GM21723 (cell line): Measurements from ENCODE around the gene MAN1A1.

Experiments
- ATAC-seq: cut with Tn5 transposase; IDR thresholded peaks from one replicate; pipeline ENCODE4 v1.9.1; 2021; ENCODE audit warnings: mild to moderate bottlenecking, moderate library complexity; ENCODE audit not compliant: unreplicated experiment

MAN1A1 gene

DNA sequence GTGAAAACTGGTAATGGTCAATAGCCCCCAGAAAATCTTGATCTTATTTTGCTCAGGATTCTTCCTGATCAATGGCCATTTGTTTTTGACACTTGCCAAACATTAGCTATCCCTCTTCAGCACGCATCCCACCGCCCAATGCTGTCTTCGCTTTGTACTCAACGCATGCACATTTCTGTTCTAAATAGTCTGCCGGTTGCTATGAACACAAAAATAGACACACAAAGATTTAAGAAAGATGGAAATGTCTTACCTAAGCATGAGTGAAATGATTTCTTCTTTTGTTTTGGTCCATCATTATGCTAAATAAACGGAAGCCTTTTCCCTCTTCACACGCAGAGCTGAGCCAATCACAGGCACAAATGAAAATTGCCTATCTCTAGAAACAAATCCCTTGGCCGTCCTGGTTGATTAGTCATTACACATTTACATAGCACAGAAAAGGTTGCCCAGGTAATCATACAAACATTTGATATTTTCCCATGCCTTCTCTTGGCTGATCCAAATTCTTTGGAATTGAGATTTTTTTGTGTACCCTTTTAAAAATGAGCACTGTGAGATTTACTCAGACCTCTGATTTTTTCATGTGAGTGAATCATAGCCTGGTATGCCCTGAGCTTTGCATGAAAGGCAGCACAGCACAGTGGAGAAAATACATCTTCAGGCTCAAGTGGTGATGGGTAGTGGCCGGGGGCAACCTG lies 200.6 kb downstream of the MAN1A1 start:
- no peak for ATAC-seq

DNA sequence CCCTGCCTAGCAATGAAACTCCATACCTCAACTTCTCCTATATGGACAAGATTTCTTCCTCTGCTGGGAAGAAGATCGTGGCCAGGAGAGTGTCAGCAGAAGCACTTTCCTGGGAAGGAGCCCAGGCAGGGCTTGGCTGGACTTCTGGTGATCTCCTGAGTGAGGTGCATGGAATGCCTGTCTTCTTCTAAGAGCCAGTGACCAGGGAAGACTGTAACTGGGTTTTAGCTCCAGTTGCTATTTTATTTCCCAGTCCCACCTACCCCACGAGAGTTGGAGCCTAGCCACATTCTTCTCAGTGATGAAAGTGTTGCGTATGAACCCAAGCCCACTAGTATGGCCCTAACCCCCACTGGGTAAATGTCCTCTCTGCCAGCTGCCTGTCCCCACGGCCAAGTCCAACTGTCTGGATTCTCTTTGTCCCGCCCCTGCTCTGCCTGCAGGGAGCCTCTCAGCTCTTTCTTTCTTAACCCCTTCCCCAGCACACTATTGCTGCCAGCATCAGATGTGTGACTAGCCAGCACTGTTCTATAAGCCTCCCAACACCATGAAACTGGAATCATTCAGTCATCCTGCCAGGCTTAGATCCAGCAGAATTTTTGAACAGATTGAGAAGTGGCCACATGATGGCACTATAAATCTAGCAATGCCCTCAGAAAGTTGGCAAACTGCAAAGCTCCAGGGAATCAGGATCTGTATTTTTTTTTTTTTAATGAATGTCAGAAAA lies 201.3 kb downstream of the MAN1A1 start:
- peak; percentile 25 for ATAC-seq

DNA sequence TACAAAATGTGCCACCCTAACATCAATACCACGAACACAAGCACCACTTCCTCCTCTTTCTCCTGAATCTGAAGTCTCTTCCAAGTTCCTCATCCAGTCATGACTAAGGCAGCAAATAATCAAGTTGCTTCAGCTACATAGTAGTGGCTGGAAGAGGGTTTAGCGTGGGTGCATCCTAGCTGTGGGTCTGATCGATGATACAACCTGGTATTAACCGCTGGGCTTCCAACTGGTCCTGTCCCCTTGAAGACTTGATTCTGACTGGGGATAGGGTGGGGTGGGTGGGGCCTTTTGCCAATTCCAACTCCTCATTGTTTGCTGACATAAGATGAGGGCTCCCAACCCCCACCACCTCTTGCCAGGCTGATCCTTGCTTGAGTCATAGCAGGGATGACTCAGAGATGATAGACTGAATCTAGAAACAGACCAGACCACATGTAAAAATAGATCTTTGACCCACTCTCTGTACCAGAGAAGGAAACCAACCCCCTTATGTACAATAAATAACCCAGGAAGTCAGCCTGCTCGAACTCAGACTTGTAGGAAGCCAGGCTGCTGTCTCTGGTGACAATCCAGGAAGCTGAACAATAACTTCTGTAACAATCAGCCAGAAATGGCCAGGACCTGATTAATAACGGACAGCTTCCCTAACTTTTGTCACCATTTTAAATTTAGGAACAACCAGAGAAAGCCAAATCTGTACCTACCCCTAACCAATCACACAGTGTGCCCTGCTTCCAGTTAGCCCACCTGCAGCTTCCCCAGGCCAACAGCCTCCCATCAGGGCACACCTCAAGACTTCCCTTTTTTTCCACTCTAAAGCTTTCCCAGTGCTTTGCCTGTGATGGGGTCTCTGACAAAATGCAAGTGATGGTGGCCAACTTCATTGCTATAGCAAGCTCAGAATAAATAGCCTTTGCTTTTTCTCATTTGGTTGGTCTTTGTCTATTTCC lies 202.2 kb downstream of the MAN1A1 start:
- ATAC-seq, result peak; percentile 99

DNA sequence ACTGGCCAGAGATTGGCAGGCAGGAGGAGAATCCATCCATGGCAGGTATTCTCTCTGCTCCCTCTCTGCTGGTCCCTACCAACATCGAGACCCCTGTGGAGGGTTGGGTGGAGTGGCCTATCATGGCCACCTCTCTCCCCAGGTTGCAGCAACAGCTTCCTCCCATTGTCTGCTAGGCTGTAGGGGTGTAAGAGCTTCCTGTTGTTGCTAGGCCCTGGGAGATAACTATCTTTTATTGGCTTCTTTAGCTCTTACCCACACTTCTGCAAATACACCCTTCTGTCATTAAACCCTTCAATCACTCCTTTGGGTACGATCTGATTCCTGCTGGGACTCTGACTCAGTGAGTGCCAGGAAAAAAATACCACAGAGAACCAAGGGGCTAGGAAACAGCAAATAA lies 204.4 kb downstream of the MAN1A1 start:
- ATAC-seq, result no peak

DNA sequence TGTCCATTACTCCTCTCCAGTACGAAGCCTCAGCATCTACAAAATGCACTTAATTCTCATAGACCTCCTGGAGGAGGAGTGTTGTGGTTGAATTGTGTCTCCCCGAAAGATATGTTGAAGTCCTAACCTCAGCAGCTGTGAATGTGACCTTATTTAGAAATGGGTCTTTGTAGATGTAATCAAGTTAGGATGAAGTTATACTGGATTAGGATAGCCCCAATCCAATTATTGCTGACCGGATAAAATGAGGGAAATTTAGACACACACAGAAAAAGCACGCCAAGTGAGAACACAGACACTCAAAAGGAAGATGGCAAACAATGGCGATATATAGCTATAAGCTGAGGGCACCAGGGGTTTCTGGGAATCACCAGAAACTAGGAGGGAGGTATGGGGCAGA lies 206.9 kb downstream of the MAN1A1 start:
- ATAC-seq, result no peak

DNA sequence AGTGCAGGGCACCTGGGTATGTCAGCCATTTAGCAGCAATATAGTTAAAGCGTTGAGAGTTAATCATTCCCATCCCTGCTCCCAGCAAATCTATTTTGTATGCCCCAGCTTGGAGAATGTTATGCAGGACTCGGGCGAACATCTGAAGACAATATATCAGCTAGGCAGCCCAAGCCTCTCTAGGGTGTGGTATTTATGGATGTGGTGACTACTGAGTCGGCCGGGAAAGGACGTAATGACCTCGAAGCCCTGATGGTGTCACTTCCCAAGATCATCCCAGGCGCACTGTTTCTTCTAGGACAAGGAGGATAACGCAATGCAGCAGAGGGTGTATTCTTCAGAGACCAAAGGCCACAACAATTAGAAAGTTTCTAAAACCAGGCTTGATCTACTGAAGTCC lies 207.5 kb downstream of the MAN1A1 start:
- ATAC-seq, result no peak

DNA sequence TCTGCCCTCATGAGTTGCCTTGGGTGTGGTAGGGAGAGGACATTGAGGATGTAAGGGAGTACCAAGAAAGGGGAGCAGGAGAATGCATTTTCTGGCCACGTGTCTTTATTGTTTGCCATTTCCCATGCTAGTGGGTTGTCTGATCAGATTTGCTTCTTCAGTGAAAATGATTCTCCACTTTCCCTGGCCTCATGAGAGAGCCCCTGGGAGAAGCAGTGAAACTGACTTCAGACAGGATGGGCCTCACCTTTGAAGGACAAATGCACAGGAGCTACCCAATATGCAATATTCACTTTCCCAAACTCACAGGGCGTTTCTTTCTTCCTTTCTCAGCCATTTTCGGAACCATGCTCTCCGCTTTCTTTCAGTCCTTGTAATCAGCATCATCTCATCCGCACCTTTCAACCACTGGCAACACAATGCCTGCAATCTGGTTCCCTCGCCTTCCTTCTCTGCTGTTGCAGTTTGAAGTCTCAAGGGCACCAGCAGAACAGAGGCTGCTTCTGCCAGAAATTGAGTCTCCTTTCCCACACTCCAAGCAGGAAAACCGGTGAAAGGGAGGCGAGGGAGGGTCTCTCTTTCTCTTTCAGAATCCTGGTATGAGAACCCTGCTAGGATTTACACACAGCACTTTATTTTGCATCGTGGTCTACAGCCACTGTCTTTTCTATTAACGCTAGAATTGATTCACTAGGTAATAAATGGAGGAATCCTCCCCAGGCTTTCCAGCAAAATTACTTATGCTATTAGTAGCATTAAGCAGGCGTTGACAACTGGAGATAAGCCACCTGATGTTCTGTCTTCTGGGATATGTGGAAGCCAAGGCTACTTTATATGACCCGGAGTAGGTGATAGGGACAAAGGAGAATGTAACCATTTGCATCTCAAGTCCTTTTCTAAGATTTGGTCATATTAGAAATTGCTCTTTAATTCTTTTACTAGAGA lies 209.1 kb downstream of the MAN1A1 start:
- ATAC-seq, result no peak

DNA sequence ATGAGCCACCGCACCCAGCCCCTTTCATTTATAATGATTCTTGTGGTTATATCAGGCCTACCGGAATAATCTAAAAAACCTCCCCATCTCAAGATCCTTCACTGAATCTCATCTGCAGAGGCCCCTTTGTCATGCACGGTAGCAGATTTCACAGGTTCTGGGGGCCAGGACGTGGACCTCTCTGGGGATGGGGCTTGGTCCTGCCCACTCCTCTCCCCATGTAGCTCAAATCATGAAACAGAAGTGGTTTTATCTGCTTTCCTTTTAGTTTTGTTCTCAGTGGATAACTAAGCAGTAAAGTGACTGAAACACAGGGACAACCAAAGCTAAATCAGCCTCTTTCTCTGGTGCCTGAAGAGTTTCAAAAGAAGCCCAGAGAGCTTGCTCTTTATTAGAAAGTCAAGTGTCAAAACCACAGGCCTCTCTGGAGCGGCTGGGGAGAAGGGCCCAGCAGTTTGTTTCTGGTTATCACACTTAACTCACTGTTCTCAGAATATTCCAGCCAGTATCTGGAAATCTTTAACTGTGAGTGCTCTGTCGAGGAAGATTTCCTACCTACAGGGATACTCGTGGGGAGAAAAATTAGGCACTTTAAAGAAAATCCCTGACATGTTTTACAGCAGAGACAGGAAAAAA lies 210.5 kb downstream of the MAN1A1 start:
- peak; percentile 92 for ATAC-seq

DNA sequence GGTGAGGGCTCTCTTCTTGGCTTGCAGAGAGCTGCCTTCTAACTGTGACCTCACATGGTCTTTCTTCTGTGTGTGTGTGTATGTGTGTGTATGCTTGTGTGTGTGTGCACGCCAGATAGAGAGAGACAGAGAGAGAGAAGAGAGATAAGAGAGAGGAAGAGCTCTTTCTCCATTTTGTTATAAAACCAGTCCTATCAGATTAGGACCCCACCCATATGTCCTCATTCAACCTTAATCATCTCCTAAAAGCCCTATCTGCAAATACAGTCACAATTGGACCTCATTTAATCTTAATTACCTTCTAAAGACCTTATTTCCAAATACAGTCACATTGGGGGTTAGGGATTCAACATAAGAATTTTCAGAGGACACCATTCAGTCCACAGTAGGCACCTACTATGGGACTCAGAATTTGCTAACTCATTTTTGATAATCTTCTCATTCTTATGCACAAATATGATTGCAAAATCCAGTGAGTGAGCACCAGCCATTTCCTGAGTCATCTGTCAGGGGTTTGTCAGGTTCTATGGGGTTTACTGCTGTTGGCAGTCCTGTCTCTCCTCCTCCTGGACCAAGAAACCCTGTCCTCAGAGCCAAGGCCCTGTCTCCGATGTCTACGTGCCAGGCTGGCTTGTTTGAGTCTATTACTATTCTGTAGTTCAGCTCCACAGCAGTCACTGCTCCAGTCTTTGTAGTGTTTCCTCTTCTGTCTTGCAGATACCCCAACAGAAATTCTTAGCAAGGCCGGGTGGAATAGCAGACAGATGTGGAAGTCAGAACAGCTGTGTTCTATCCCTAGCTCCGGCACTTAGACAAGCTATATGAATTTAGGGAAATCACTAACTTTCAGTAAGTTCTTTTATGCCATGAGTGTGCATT lies 212.1 kb downstream of the MAN1A1 start:
- ATAC-seq, result no peak

DNA sequence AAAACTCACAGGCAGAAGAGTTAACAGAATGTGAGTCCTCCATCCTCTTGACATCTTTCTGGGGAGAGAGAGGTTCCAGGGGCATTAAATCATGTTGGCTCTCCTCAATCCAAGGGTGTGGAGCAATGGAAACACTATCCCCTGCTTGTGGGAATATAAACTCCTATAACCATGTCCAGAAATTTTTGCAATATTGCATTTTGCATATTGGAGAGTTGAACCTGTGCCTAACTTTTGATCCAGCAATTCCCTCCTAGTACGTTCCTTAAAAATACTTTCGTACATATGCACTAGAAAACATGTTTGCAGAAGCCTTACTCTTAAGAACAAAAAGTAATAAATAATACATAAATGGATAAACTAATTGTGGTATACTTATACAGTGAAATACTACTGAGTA lies 214.8 kb downstream of the MAN1A1 start:
- no peak for ATAC-seq

DNA sequence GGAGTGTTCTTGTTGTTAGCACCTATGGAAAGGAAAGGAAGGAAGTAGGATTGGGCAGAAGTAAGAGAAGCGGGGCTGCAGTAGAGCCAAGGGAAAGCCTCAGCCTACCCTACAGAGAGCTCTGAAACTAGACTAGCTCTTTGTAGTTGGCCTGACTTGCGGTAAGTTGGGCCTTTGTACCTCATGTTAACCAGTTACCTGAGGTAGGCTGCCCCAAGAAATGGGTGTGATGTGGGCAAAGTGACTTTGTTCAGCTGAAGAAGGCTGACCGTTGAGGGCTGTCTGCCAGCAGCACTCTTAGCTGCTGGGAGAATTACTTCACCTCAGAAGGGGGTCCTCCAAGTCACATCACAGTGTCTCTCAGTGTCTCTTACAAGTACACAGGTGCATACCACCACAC lies 216.2 kb downstream of the MAN1A1 start:
- ATAC-seq, result no peak

DNA sequence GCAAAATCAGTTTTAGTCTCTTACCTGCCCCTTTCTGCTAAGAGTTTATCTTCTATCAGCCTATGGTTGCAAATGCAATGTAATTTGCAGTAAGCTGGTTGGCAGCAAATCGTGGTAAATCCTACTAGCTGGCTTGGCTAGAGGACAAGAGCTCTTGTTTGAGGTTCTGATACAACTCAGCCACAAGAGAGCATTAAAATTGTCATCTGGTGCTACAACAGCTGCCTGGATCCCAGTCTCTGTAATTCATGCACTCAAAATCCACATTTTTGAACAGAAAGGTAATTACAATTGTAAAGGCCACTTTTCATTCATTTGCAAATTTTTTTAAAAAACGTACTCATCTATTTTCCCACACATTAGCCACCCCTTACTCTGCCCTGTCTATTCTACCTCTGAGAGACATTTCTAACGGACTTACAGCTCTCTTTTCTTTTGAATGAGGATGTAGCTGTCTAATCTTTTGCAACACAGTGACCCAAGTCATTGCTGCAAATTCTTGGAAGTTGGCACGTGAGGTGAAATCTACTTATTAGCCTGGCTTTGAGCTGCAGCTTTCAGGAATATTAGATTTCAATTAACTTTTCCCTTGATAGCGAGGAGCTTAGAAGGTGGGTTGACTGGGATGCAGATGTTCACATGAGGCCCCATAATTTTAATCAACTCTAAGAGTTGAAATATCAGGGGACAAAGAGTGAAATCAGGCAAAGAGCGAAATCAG lies 217.1 kb downstream of the MAN1A1 start:
- no peak for ATAC-seq

DNA sequence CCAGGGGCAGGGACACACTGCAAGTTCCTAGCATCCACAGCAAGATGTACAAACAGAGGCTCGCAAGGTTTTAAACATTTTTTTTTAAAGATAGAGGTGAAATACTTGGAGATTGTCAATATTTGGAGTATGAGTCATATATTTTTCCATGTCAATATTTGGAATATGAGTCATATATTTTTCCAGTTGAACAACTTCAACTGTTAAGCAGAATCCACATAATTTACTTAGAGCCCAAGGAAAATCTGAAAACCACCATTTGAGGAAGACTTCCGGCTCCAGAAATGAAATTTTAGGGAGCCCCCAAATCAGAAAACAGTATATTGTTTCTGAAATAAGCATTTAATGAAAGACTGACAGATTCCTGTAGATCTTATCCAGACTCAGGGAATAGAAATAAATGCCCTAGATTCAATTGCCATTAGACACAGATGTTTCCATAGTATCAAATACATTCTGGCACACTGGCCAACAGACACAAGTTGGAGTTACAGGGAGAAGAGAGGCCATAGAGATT lies 219.5 kb downstream of the MAN1A1 start:
- no peak for ATAC-seq

DNA sequence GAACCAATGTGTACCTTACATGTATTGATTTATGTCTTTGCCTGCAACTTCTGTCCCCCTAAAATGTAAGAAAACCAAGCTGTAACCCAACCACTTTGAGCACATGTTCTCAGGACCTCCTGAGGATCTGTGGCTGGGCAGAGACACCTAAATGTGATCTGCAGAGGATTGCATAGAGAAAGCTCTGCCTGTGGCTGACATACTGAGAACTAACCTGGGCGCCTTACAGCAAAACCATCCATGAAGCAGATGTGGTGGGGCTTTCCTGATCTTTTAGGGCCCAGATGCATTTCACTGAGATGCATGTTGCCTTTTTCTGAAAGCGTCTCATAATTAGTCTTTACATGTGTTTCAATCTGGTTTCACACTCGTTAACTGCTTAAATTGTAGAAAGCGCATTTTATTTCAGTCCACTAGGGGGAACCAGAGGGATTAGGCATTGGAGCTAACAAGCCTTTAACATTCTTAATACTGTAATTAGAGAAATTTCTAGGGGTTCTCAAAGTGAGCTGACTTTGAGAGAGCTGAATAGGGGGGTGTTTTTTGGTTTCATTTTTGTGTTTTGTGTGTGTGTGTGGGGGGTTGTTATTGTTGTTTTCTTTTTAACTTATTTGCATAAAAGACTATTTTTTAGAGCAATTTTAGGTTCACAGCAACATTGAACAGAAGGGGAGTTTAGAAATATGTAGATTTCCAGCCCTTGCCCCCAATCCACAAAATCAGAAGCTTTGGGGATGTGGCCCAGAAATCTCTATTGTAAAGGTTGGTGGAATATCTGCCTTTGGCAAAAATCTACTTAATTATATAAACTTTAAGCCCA lies 220.2 kb downstream of the MAN1A1 start:
- ATAC-seq, result peak; percentile 85

DNA sequence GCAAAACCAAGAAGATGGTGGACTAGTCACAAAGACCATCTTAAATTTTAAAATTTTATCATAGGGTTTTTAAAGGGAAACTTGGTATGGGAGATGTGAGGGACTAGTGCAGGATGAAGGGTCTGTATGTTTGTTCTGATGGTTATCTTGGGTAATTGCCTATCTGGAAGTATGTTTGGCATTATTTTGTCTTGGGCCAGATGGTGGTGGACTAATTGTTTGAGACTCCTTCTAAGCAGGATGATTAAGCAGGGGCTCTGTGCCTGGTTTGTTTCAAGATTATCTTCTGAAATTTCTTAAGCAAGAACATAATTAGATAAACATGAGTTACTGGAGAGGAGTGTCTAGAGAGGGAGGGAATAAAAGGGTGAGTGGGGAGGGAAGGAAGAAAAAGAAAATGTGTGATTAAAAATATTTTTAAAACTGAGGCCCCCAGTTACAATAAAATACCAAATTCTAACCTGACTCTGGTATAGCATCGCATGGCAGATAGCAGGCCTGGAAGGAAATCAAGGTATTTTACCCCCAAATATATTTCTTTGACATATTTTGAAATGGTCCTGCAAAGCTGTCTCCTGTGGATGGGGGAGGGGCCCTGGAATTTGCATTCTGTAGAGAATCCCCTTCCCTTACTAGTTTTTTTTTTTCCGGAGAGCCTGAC lies 221.2 kb downstream of the MAN1A1 start:
- ATAC-seq, result no peak

DNA sequence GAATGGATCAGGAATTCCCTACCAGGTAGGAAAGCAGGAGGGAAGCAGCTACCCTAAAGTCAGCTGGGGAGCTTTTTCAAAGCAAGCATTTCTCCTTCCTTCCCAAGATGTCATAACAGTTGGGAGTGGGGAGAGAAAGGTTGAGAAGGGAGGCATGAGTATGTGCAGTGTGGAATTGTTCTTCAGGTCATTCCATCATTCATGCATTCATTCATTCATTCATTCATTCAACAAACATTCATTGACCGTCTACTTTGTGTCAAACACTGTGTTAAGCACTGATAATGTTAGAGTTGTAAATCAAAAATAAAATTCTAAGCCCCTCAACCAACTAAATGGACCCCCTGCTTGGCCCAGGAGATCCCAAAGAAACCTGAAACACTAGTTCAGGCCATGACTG lies 221.9 kb downstream of the MAN1A1 start:
- ATAC-seq, result no peak
